Measurements from ENCODE around the gene SPATC1L. TPM values are rescaled to one million over a fixed set of nuclear protein-coding genes. Genes with fewer than 3 reads are reported as not detected.
"Not testable (repeated sequence)": the region's sequence is repeated elsewhere in the genome, so short reads cannot be mapped to it uniquely, and the experiment has no call there.

SPATC1L gene
- total RNA-seq, 1 donor from 2014 or later, result 2.8 TPM

DNA sequence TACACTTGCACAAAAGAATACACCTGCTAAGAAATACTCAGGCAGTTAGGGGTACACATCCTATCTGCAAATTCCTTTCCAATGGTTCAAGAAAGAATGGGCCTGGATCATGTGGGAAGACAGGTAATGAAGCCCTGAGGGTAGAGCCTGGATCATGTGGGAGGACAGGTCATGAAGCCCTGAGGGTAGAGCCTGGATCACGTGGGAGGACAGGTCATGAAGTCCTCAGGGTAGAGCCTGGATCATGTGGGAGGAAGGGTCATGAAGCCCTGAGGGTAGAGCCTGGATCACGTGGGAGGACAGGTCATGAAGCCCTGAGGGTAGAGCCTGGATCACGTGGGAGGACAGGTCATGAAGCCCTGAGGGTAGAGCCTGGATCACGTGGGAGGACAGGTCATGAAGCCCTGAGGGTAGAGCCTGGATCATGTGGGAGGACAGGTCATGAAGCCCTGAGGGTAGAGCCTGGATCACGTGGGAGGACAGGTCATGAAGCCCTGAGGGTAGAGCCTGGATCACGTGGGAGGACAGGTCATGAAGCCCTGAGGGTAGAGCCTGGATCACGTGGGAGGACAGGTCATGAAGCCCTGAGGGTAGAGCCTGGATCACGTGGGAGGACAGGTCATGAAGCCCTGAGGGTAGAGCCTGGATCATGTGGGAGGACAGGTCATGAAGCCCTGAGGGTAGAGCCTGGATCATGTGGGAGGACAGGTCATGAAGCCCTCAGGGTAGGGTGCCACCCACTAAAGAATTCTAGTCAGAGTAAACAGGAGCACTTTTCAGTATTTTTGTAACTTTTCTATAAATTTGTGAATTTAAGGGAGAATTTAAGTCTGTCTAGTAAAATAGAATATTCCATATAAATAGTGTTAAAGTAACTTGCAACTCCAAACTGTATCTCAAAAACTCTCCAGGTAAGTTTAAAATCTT is 16.9 kb upstream of the SPATC1L start:
- DNase-seq, result not testable (repeated sequence)

DNA sequence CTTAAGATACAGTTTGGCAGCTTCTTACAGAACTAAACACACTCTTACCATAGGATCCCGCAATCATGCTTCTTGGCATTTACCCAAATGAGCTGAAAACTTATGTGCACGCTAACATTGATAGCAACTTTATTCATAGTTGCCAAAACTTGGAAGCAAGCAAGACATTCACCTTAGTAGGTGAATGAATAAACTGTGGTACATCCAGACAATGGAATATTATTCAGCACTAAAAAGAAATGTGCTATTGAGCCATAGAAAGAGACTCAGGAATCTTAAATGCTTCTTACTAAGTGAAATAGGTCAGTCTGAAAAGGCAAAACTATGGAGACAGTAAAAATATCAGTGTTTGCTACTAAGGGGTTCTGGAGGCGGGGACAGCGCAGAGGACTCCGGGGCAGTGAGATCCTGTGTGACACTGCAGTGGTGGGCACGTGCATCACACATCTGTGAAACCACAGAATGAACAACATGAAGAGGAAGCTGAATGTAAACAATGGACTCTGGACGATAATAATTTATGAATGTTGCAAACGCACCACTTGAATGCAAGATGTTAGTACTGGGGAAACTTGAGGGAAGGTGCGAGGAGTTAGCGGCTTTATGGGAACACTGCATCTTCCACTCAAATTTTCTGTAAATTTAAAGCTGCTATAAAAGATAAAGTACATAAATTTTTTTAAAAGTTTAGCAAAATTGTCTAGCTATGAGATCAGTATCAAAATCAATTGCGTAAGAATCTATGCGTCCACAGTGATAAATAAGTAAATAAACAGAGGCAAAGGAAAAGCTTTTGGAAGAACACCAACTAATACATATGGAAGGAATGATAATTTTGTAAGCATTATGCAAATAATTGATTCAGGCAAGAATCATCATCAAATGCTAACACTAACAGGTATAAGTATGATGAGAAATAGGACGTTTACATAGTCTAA is 15.4 kb upstream of the SPATC1L start:
- no peak for DNase-seq

DNA sequence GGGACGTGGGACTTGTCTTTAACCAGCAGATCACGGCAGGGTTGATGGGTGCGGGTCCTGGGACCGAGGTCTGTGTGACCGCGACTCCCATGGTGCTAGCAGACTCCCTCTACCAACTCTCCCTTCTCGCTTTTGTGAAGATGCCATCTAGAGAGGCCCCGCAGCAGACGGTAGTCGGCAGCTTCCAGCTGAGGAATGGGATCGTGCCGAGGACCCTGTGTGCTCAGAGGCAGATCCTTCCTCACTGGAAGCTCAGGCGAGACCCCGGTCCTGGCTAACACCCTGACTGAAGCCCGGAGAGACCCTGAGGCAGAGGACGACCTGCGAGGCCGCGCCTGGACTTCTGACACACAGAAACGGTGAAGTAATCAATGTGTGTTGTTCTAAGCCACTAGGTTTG is 12.5 kb upstream of the SPATC1L start:
- DNase-seq, result no peak

DNA sequence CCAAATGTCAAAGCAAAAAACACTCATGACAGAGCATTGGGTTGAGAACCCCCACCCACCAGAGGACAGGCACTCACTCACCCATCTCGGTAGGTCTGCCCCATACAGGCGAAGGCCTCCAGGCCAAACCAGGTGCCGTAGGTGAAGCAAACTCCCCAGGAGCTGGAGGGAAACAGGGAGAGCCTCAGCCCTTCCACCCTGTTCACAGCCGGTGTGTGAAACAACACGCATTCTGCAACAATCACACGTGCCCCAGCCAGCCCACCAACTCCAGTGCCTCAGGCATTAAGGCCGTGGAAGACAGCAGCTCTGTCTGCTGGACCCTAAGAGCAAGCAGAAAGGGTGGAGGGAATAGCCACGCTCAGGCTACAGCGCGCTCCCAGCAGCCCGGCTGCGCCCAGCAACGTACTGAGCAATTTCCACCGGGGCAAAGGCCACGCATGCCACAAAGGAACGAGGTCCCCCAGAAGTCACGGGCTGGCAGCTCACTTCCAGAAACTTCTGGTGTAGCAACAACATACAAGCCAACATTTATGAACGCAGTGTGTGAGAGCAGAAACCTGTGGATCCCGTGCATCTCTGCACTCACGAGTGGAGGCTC is 11.4 kb upstream of the SPATC1L start:
- DNase-seq, result no peak

DNA sequence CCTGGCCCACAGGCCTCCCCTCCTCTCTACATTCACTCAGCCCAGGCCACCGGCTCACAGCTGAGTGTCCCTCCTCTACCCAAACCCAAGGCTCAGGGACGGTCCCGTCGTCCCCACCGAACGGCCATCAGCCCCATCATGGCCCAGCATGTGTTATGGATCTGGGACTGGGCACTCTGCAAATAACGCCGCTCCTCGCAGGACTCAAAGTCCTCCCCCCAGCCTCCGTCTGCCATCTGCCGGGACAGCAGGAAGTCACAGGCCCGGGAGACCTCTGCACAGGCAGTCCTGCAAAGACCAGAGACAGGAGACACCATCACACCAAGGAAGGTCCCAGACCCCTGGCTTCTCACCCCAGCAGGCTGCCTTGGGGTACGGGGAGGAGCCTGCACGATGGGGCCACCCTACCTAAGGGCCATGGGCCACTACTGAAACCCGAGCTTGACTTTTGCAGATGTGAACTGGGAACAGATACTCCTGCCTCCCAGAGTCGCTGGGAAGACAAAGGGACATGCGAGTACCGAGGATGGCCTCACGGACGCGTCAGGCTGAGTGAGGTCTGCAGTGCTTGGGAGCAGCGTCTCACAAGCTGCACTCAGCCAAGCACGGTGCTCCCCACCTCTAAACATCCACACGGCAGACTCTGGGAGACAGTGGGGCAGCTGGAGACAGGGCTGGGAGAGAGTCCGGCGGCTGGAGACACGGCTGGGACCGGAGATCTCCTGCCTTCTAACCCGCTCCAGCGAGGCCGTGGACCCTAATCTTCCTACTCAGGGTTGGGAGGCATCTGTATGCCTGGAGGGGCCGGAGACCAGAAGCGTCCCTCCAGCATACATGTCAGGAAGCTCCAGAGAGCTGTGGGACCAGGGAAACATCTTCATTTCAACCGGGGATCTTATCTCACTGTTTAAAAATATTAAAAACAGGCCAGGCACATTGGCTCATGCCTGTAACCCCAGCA is 10.4 kb upstream of the SPATC1L start:
- DNase-seq, result no peak

DNA sequence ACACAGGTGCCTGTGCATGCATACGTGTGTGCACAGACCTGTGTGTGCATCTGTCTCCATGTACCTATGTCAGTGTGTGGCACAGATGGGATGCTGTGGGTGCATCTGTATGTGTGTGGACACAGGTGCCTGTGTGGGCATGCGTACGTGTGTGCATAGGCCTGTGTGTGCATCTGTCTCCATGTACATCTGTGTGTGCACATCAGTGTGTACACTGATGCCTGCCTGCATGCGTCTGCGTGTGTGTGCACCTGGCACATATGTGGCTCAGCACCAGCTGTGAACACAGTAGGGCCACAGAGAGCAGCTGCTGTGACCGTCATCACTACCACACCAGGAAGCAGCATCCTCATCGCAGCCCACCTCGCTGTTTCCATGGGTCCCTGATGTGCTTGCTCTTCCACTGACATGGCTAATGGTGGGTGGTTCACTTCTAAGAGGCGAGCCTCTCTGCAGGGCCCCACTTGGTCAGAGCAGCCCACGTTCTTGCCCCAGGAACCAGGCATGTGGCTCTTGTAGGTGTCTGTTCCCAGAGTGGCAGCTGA is 9.6 kb upstream of the SPATC1L start:
- DNase-seq, result no peak

DNA sequence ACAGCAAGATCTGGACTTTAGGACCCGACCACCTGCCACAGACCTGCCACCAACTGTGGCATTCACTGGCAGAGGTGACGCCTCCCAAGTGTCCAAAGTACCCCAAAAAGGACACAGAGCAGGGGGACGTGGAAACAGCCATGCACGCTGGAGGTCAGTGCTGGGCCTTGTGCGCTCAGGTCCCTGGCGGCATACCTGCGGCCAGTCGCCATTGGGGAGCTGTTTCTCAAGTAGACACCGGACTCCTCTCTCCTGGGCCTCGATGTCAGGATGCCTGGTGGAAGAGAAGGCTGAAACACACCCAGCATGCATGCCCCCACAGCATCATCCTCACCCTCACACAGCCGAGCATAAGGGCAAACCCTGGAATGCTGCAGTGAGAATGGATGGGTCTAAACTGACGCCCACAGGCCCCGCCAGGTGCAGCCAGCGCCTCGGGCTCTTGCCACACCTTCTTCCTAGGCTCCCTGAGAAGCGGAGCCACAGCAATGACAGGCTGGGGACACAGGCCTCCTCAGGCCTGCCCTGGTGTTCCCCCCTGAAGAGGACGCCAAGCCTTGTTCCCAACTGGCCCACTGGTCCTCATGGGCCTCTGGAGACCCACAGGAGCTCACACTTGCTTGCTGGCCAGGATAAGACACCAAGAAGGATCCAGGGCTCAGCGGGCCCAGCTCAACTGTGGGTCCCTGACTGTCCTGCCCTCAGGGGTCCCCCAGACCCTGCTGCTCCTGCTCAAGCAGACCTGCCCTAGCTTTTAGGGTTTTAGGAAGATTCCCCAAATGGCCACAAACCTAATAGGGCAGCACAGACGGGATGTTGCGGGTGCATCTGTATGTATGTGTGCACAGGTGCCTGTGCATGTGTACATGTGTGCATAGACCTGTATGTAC is 7.7 kb upstream of the SPATC1L start:
- no peak for DNase-seq

DNA sequence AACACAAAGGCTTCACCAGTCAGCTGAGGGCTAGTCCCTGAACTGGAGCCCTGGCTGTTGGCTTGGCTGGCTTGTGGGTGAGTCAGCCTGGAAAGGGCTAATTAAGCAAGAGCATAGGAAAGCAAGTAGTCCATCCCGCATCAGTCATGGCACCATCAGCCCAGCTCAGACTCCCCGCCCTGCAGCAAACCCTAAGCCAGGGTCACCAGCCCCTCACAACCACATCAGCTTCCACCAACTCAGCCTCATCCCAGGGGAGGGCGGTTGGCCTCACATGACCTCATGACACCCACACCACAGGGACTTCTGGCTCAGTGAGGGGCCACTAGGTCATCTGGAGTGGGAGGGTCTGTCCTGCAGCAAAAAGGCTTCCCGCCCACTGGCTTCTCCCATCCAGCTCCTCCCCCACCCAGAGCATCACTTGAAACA is 7.0 kb upstream of the SPATC1L start:
- no peak for DNase-seq

DNA sequence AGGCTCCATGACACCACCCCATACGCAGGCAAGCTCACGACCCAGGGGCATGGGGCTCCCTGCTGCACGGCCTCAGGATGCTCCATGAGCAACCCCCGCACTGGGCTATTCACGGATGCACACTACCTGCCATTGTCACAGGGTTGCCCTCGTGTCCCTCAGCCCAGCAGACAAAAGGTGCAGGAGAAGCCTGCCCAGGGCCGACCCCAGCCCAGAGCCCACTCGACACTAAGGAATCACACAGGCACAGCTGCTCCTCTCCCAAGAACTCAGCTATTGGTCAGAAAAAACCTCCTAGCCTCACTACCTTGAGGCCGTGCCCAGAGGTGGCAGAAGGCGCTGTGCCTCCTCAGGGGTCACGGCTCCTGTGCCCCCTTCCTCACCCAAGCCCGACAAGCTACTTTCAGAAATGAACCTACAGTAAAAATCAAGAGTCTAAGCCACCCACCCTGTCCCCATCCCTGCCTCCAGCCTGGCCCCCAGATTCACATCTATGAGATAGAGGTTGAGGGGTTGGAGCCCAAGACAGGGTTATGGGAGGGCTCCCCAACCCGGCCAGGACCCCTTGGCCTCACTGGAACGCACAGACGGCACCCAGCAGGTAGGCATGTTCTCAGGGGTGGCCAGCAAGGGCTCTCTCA is 6.4 kb upstream of the SPATC1L start:
- no peak for DNase-seq

DNA sequence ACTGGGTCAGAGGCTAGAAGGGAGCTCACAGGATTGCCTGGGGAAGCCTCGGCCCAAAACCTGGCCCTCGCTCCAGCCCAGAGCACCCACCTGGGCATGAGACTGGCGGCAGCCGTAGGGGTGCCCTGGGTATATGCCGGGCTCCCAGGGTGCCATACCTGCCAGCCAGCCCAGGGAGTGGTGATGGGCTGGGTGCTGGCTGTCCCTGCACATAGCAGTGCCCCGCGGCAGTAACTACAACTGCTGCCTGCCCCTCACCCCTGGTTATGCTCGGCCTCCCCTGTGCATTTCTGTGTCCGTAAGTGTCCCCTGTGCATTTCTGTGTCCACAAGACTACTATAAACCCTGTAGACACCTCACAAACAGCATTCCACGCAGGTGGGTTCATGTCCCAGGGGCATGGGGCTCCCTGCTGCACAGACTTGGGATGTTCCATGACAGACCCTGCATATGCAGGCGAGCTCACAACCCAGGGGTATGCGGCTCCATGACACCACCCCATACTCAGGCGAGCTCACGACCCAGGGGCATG is 5.8 kb upstream of the SPATC1L start:
- DNase-seq, result no peak

DNA sequence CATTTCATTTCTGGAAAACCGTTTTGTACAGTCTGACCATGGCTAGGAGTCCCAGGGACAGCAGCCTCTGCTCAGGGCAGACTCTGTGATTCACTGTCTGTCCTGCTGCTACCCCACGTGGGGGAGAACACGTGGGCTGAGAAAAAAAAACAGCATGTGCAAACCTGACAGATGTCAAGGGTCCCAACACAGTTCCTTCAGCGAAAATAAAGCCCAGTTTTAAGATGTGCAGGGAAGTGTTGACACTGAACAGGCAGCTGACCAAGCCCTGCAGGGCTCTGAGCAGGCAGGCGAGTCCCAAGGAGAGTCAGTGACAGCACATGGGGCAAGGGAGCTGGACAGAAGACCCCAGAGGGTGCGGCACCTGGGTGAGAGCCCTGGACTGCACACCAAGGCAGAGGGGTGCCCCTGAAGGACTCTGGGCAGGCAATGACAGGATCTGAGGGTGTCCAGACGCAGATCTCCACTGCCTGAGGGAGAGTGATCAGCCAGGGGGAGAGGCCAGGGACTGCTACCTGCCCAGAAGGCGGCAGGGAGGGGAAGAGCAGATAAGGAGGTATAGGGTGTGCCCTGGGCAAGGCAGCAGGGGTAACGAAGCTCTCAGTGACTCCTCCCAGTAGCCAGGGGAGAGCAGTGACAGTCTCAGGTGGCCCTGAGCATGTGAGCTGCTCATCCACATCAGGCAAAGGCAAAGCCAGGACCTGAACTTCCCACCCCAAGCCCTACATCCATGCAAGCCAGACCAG is 5.1 kb upstream of the SPATC1L start:
- DNase-seq, result no peak

DNA sequence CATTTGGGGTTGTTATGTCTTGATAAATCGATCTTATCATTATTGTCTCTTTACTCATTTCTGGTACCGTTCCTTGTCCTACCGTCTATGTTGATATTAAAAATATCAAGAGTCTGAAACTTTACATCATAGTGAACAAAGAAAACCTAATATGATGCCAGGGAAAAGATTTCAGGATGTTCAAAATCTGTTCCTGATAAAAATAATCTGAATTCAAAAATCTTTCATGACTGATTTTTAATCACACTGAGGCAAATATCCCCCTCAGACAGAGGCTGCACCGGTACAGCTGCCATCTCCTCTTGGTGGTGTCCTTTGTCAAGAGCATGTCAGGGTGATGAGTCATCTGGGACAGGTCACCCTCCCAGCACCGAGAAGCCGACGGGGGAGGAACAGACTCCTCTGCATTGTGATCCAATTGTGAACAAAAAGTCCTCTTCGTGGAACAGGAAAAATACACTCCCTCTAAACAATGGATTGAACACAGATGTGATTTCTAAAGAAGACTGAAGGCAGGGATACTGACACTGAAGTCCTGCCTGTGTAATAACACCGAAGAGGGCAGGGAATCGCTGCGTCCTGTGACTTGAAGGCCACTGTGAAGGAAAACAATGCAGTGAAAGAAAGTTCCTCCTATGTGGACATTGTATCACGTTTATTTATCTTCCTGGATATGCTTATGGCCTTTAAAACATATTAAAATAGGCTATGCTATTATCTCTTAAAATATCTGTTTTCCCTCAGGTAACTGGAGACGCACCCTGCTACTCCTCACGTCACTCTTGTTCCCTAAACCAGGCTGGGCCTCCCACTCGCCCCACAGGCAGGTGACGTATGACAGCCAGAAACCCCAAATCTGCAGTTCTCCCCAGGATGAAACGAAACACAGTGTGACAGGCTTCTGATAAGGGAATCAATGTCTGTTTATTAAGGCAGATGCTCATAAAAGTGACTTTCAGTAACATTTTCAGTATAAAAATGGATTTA is 4.3 kb upstream of the SPATC1L start:
- peak; percentile 40 for DNase-seq

DNA sequence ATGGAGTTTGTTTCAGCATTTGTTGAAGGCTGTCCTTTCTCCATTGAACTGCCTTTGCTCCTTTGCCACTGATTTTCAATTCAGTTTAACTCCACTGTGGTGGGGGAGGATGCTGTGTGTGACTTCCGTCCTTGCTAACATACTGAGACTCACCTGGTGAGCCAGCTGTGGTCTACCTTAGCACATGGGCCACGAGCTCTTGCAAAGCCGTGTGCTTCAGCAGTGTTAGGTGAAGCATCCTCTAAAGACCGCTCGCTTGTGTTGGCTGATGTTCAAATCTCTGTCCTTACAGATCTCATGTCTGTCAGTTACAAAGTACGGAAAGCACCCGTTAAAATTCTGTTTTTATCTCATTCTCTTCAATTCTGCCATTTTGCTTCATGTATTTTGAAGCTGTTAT is 3.6 kb upstream of the SPATC1L start:
- DNase-seq, result no peak

DNA sequence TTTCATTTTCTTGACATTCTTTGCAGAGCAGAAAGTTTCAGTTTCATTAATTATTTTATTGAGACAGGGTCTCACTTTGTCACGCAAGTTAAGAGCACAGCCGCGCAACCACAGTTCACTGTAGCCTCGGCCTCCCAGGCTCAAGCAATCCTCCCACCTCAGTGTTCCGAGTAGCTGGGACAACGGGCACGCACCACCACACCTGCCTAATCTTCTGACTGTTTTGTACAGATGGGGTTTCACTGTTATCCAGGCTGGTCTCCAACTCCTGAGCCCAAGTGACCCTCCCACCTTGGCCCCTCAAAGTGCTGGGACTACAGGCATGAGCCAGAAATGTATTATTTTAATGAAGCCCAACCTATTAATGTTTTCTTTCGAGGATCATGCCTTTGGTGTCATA is 3.0 kb upstream of the SPATC1L start:
- no peak for DNase-seq

DNA sequence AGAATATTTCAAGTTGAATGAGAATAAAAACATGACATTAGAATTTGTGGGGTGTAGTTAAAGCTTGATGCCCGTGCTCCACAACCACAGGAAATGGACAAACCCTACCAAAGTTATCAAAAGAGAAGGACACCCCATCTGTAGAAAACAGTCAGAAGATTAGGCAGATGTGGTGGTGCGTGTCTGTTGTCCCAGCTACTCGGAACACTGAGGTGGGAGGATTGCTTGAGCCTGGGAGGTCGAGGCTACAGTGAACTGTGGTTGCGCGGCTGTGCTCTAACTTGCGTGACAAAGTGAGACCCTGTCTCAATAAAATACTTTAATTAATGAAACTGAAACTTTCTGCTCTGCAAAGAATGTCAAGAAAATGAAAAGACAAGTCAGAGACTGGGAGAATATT is 1.5 kb upstream of the SPATC1L start:
- DNase-seq, result no peak

DNA sequence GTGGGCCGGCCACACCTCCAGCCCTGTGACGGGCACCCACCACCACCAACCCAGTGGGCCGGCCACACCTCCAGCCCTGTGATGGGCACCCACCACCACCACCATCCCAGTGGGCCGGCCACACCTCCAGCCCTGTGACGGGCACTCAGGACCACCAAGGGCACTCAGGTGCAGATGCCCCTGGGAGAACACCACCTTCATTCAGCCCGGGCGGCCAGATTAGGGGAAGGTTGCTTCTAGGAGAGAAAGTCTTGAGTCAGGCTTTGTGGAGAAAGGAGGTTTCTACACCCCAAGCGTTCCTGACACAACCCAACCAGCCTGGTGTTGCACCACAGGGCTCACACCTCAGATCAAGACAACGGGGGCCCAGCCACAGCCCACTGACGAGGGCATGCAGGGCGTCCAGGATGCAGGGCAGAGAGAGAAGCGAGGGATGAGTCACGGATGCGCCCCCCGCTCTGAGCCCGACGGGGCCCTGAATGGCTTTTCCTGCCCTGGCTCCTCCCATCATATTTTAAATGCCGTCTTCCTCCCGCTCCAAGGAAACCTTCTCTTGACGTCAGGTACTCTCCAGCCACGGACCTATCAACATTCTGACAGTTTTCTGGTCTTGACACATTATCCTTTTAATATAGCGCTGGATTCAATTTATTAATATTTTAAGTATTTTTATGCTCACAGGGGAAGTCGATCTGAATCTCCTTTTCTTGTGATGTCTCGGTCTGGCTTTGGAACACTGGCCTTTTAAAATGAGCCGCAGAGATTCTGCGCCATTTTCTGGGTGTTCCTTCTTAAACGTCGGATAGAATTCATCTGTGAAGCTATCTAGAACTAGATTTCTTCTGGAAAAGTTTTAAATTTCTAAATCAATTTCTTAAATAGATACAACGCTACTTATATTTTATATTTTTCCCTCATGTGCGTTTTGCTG is 631 bp upstream of the SPATC1L start:
- peak; percentile 70 for DNase-seq
